22Rv1 (cell line): ENCODE measurements around the gene DNAJC18.

ENCODE experiments used
- H3K27ac ChIP-seq: fragments of 450-650 bp; 2 replicates; pipeline ENCODE4 v1.5.1; 2017
- CTCF ChIP-seq: fragments of 450-650 bp; IDR thresholded peaks from 2 replicates; pipeline ENCODE4 v1.5.1; 2017; ENCODE audit warnings: mild to moderate bottlenecking
- ZFX ChIP-seq: fragments of 450-650 bp; IDR thresholded peaks from 2 replicates; pipeline ENCODE4 v1.6.1; 2017; ENCODE audit warnings: antibody characterized with exemption, borderline replicate concordance

The DNAJC18 gene

GRCh38 chr5:139418793-139419192 lies 20.5 kb downstream of the DNAJC18 start:
- H3K27ac ChIP-seq, result no peak overlapping the region

GRCh38 chr5:139417214-139417613 lies 22.1 kb downstream of the DNAJC18 start:
- no peak overlapping the region for H3K27ac ChIP-seq

More at GRCh38 chr5:139418793-139419192, 20.5 kb downstream of the DNAJC18 start:
- TF ChIP-seq CTCF (no peak), ZFX (no peak)

GRCh38 chr5:139416651-139417050 lies 22.7 kb downstream of the DNAJC18 start:
- H3K27ac ChIP-seq, result no peak overlapping the region
- TF ChIP-seq ZFX (no peak), CTCF (no peak)

More at GRCh38 chr5:139417214-139417613, 22.1 kb downstream of the DNAJC18 start:
- no peak for TF ChIP-seq ZFX

GRCh38 chr5:139415869-139416268 lies 23.5 kb downstream of the DNAJC18 start:
- no peak overlapping the region for H3K27ac ChIP-seq
- TF ChIP-seq CTCF (no peak), ZFX (no peak)

GRCh38 chr5:139415221-139415861 lies 24.0 kb downstream of the DNAJC18 start:
- H3K27ac ChIP-seq, result no peak overlapping the region
- TF ChIP-seq ZFX (no peak), CTCF (no peak)

GRCh38 chr5:139414581-139415130 lies 24.7 kb downstream of the DNAJC18 start:
- no peak overlapping the region for H3K27ac ChIP-seq
- no peak for TF ChIP-seq CTCF
- no peak for TF ChIP-seq ZFX

- no peak overlapping the region for H3K27ac ChIP-seq
- TF ChIP-seq ZFX, result no peak
- no peak for TF ChIP-seq CTCF
These were observed 25.4 kb downstream of the DNAJC18 start for GRCh38 chr5:139413963-139414362.
